HG03159 (cell line): ENCODE data around the gene CTCFL.
"Not testable (repeated sequence)": the region's sequence is repeated elsewhere in the genome, so short reads cannot be mapped to it uniquely, and the experiment has no call there.

Experiments
- ATAC-seq: cut with Tn5 transposase; IDR thresholded peaks from one replicate; pipeline ENCODE4 v1.9.1; 2021; ENCODE audit warnings: mild to moderate bottlenecking, moderate library complexity; ENCODE audit not compliant: unreplicated experiment

Gene CTCFL

GRCh38 chr20:57511709-57512108 lies 13.2 kb downstream of the CTCFL start:
- not testable (repeated sequence) for ATAC-seq

GRCh38 chr20:57509665-57510237 lies 15.2 kb downstream of the CTCFL start:
- ATAC-seq, result no peak

- ATAC-seq, result no peak
Measured at GRCh38 chr20:57508831-57509230, 16.1 kb downstream of the CTCFL start.

GRCh38 chr20:57508381-57508780 lies 16.6 kb downstream of the CTCFL start:
- no peak for ATAC-seq

GRCh38 chr20:57507477-57507876 lies 17.5 kb downstream of the CTCFL start:
- ATAC-seq, result no peak

- ATAC-seq, result no peak
Measured at GRCh38 chr20:57505979-57506378, 19.0 kb downstream of the CTCFL start.

- ATAC-seq, result no peak
Measured at GRCh38 chr20:57504411-57504810, 20.5 kb downstream of the CTCFL start.

GRCh38 chr20:57503035-57503658 lies 21.8 kb downstream of the CTCFL start:
- ATAC-seq, result no peak

GRCh38 chr20:57502336-57502700 lies 22.6 kb downstream of the CTCFL start:
- no peak for ATAC-seq

- ATAC-seq, result no peak
Measured at GRCh38 chr20:57501461-57502335, 23.2 kb downstream of the CTCFL start.

- ATAC-seq, result no peak
Measured at GRCh38 chr20:57500962-57501361, 24.0 kb downstream of the CTCFL start.

- ATAC-seq, result no peak
Measured at GRCh38 chr20:57500235-57500634, 24.7 kb downstream of the CTCFL start.

- no peak for ATAC-seq
Measured at GRCh38 chr20:57499676-57500075, 25.3 kb downstream of the CTCFL start.

- ATAC-seq, result no peak
Measured at GRCh38 chr20:57498425-57499400, 26.2 kb downstream of the CTCFL start.

- no peak for ATAC-seq
Measured at GRCh38 chr20:57496592-57496991, 28.3 kb downstream of the CTCFL start.

GRCh38 chr20:57495978-57496377 lies 29.0 kb downstream of the CTCFL start:
- ATAC-seq, result no peak

GRCh38 chr20:57493091-57493615 lies 31.8 kb downstream of the CTCFL start:
- ATAC-seq, result no peak

GRCh38 chr20:57491373-57491772 lies 33.6 kb downstream of the CTCFL start:
- ATAC-seq, result no peak

GRCh38 chr20:57488277-57488676 lies 36.7 kb downstream of the CTCFL start:
- ATAC-seq, result not testable (repeated sequence)

GRCh38 chr20:57485770-57486169 lies 39.2 kb downstream of the CTCFL start:
- ATAC-seq, result no peak

- no peak for ATAC-seq
Measured at GRCh38 chr20:57484772-57485171, 40.2 kb downstream of the CTCFL start.
